ENCODE results near the gene KLF7.

DNA sequence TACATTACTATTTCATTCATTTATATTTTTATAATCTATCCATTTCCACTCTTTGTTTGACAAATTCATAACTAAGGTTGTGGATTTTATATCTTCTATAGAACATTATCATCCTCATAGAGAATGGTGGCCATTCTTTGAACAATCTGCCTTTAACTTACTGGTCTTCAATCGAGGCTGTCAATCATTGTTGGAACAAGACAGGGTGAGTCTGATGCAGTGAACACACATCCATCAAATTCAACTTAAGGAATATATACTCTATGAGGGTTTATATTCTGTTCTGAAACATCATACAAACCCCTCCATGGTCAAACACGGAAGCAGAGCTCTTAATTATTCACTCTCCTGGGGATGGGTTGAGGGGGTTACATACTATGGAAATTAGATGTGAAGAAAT lies 28.3 kb upstream of the KLF7 start:
- TF ChIP-seq, protein P1, sequence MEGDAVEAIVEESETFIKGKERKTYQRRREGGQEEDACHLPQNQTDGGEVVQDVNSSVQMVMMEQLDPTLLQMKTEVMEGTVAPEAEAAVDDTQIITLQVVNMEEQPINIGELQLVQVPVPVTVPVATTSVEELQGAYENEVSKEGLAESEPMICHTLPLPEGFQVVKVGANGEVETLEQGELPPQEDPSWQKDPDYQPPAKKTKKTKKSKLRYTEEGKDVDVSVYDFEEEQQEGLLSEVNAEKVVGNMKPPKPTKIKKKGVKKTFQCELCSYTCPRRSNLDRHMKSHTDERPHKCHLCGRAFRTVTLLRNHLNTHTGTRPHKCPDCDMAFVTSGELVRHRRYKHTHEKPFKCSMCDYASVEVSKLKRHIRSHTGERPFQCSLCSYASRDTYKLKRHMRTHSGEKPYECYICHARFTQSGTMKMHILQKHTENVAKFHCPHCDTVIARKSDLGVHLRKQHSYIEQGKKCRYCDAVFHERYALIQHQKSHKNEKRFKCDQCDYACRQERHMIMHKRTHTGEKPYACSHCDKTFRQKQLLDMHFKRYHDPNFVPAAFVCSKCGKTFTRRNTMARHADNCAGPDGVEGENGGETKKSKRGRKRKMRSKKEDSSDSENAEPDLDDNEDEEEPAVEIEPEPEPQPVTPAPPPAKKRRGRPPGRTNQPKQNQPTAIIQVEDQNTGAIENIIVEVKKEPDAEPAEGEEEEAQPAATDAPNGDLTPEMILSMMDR (IDR thresholded peaks at IDR 0.05; ENCODE audit: borderline replicate concordance, extremely low read depth, low read length, poor library complexity, severe bottlenecking) = no peak
- no peak for TF ChIP-seq EZH2 (IDR thresholded peaks at IDR 0.05; ENCODE audit: borderline replicate concordance, low read depth, low read length, severe bottlenecking)

Measured in DND-41 (cell line).